NCI-H2107 (cell line): ENCODE data around the gene MACF1.
A peak's percentile ranks its signal among the peaks of the same experiment; 100 is the strongest.

Experiments
- DNase-seq: peaks from one replicate; lab custom pipeline; 2025; lab: John Stamatoyannopoulos, UW

The MACF1 gene

DNA sequence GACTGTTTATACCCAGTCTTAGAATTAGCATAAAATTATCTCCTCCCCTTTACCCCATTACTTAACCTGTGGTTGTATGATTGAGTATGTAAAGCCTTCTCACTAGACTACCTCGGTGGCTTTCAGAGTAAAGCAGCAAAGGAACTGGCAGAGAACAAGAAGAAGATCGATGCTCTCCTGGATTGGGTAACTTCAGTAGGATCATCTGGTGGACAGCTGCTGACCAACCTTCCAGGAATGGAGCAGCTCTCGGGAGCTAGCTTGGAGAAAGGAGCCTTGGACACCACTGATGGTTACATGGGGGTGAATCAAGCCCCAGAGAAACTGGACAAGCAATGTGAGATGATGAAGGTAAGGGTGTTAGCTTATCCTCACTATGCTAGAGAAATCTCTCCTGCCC, 148.4 kb downstream of the MACF1 start:
- DNase-seq = no peak

GRCh38 chr1:39354572-39354971, 150.1 kb downstream of the MACF1 start:
- DNase-seq = no peak

DNA sequence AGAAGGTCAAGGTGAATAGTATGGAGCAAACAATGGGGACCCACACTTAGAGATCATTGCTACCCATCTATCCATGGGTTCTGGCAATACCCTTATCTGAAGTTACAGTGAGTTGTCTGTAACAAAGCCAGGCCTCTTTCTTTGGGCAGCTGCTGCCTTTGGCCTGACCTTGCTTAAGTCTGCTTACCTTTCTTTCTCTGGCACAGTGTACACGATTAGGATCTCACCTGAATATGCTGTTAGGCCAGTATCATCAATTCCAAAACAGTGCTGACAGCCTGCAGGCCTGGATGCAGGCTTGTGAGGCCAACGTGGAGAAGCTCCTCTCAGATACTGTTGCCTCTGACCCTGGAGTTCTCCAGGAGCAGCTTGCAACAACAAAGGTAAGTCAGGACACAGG, 154.0 kb downstream of the MACF1 start:
- no peak for DNase-seq

GRCh38 chr1:39359028-39359570, 154.6 kb downstream of the MACF1 start:
- DNase-seq = no peak

GRCh38 chr1:39360731-39361130, 156.2 kb downstream of the MACF1 start:
- no peak for DNase-seq

DNA sequence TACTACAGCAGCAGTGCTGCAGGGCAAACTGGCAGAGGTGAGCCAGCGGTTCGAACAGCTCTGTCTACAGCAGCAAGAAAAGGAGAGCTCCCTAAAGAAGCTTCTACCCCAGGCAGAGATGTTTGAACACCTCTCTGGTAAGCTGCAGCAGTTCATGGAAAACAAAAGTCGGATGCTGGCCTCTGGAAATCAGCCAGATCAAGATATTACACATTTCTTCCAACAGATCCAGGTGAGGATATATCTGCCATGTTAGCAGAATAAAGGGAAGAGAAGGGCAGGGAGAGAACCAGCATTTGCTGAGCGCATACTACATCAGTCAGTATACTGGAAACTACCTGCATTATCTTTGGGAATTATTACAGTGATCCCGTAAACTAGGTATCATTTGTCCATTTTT, 157.0 kb downstream of the MACF1 start:
- no peak for DNase-seq

DNA sequence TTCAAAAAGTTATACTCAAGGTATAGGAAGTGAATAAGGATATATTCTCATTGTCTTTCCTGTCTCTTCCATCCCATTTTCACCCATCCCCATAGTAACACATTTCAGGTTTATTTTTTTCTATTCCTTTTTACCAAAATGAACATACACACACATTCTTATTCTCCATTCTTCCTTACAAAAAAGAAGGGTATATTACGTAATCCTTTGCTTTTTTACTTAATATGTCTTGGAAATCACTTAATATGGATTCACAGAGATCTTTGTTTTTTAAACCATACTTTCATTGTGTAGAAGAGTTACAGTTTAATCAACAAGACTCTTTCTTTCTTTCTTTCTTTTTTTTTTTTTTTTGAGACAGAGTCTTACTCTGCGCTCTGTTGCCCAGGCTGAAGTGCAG, 158.8 kb downstream of the MACF1 start:
- no peak for DNase-seq

GRCh38 chr1:39368045-39368444, 163.6 kb downstream of the MACF1 start:
- DNase-seq = no peak

DNA sequence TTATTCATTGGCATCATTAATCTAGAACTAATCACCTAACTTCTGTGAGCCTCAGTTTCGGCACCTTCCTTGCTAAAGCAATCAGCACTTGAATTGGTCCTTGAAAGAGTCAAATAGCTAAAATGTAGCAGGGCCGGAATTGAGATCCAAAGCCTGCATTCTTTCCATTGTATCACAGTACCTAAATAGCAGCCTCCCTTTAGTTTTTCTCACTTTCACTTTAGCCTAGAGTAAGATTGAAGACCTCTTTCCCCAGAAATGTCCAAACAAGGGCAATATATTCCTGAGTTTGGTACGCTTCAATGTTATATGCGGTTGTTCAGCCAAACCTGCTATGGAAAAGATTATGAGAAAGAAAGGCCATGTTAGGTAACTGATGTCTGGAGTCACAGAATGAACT, 165.1 kb downstream of the MACF1 start:
- DNase-seq = no peak

DNA sequence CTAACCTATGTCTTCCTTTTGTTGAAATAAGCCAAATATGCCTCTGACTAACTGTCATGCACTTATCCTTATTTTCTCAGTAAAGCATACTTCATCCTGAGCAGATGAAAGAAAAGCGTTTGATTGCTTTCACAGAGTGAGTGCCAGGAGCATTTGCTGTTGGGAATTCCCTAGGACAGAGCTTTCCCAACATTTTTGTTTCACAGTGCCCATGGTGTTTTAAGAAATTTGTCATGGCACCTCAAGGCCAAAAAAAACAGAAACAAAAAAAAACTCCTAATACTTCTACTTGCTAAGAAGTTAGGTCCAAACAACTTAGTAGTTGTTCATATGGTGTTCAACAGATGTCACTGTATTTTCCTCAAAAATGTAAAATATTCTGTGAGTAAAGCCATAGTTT, 166.1 kb downstream of the MACF1 start:
- no peak for DNase-seq

GRCh38 chr1:39372105-39372504, 167.6 kb downstream of the MACF1 start:
- no peak for DNase-seq

GRCh38 chr1:39376656-39377055, 172.2 kb downstream of the MACF1 start:
- DNase-seq = no peak

DNA sequence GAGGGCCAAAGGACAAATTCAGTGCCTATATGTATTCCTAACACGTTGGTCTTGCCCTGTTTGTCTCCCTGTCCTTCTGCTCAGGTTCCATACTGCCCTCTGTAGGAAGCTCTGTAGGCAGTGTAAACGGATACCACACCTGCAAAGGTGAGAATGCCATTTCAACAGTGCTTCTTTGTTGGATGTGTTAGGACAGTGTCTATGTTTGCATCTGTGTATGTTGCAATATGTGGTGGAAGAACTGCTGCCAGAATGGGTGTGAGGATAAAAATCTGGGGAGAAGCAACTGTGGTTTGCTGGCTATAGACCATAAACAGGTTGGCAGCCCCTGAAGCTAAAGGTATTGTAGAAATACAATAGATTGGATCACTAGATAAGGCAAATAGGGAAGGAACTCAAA, 173.9 kb downstream of the MACF1 start:
- peak; percentile 98 for DNase-seq

- DNase-seq = no peak
Observed at GRCh38 chr1:39379187-39379586, 174.7 kb downstream of the MACF1 start.

- no peak for DNase-seq
Observed at GRCh38 chr1:39380036-39380435, 175.5 kb downstream of the MACF1 start.

DNA sequence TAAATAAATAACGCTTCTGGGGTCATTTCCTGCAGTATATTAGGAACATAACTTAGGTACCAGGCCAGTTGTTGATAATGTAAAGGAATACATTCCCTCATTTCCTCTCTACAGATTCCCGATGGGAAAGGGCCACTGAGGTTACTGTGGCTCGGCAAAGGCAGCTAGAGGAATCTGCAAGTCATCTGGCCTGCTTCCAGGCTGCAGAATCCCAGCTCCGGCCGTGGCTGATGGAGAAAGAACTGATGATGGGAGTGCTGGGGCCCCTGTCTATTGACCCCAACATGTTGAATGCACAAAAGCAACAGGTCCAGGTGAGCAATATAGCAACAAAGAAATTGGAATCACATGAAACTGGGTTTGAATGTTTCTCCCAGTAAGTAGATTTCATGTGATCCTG, 177.3 kb downstream of the MACF1 start:
- no peak for DNase-seq

- no peak for DNase-seq
Observed at GRCh38 chr1:39384305-39384704, 179.8 kb downstream of the MACF1 start.

DNA sequence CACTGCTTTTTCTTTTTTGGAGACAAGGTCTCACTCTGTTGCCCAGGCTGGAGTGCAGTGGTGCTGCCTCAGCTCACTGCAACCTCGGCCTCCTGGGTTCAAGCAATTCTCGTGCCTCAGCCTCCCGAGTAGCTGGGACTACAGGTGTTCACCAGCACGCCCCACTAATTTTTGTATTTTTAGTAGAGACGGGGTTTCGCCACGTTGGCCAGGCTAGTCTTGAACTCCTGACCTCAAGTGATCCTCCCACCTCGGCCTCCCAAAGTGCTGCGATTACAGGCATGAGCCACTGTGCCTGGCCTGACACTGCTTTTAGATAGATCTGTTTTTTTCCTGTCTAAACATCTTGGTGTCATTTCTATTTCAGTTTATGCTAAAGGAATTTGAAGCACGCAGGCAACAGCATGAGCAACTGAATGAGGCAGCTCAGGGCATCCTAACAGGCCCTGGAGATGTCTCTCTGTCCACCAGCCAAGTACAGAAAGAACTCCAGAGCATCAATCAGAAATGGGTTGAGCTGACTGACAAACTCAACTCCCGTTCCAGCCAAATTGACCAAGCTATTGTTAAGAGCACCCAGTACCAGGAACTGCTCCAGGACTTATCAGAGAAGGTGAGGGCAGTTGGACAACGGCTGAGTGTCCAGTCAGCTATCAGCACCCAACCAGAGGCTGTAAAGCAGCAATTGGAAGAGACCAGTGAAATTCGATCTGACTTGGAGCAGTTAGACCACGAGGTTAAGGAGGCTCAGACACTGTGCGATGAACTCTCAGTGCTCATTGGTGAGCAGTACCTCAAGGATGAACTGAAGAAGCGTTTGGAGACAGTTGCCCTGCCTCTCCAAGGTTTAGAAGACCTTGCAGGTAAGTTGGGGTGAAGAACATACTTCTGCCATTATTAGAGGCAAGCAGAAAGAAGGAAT, 180.8 kb downstream of the MACF1 start:
- DNase-seq = no peak

DNA sequence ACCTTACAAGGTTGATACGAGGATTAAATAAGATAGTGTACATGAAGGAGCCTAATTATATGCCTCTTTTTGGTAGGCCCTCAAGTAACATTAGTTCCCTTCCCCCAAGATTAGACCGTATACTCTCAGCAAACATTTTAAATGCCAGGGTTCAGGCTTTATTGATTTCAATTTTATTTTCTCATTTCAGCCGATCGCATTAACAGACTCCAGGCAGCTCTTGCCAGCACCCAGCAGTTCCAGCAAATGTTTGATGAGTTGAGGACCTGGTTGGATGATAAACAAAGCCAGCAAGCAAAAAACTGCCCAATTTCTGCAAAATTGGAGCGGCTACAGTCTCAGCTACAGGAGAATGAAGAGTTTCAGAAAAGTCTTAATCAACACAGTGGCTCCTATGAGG, 182.5 kb downstream of the MACF1 start:
- no peak for DNase-seq

- no peak for DNase-seq
Observed at GRCh38 chr1:39387452-39387851, 183.0 kb downstream of the MACF1 start.

DNA sequence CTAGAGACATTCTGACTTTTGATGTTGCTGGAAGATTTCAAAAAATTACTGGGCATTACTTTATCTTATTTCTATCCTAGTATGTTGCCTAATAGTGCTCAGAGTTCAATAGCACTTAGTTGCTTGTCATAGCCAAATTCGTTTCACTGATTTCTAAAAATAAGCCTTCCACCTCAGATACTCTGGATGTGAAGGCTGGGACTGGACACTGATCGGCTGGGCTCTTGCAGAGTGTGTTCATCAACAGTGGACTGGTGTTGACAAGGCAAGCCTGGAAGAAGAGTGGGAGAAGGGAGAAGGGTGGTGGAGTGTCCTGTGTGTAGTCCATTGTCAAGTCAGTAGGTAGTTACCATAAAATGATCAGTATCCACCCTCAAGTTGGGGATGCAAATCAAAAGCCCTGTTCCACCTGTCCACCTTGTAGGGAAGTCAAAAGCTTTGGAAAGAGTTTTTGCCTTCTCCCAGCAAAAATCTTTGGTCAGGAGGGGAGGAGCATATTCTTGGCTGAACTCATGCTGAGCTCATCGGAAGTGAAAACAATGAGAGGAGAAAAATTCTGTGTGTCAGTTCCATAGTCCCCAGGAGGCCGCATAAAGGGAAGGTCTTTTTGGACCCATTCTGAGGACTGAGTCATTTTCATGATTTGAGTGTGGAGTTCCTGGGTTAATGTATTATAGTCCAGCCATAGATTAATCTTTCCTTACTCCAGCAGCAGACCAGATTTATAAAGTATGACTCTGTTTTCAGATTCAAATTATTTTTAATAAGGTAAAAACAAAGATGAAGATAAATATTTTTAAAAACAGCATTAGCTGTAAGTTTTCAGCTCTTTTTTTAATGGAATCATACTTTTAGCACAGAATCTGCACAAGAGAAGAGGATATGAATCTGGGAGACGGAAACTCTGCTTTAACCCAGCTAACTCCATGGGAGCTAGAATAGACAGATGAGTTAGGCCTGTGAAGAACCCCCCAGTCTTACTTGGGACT, 187.5 kb downstream of the MACF1 start:
- peak; percentile 82 for DNase-seq

DNA sequence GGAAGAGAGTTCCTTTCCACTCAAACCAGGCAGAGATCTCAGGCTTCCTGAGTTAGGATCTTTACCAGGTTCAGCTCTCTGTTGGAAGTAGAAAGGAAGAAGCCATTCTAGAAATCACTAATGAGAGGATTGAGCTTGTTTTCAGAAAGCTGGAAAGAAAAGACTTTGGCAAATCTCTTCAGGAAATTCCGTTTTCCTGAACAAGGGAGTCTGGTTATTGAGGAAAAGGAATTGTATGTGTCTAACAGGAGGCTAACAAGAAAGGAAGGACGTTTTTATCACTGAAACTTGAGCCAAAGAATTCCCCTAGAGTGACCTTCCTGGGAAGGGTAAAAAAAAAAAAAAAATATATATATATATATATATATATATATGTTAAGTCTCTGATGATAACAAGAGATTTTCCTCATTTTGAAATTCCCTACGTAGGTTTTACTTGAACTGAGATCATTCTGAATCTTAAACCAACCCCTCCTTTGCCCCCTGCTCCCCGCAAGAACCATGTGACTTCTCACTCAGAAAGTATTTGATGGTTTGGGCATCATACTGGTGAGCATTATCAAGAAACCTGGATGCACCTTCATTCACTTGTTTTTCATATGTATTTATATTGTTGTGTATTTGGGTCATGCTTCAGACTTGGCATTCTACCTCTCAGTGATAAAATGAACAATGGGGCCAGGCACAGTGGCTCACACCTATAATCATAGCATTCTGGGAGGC, 188.5 kb downstream of the MACF1 start:
- no peak for DNase-seq
